COLO668 (cell line): ENCODE data around the gene NFYC.
A peak's percentile ranks its signal among the peaks of the same experiment; 100 is the strongest.

Source experiments
- DNase-seq: peaks from one replicate; lab custom pipeline; 2025; ENCODE audit not compliant: unreplicated experiment; lab: John Stamatoyannopoulos, UW

NFYC gene

GRCh38 chr1:40818264-40818961, 126.9 kb downstream of the NFYC start:
- DNase-seq = peak; percentile 32

GRCh38 chr1:40819101-40819500, 127.6 kb downstream of the NFYC start:
- DNase-seq = no peak

DNA sequence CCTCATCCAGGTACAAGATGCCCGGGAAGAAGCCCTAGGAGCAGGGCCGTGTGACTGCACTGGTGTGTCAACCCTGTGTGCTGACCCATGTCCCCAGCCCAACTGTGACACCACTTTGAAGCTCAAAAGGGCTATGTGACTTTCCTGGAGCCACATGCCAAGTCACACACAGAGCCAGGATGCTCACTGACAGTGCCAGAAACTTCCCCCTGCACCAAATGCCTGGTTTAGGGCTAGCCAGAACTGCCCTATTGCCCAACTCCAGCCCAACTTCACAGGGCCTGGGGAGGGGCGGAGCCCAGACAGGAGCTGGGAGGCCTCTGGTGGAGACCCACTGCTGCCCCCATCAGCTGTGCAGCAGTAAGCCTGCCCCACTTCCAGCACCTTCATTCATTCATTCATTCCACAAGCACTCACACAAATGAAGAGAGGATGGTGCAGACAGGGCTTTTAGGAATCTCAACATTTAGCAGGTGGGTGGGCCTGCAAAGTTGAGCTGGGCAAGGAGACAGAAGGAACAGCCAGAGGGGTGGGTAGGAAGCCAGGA, 128.8 kb downstream of the NFYC start:
- DNase-seq = no peak
